ENCODE data around the gene LRSAM1. TPM values are rescaled to one million over a fixed set of nuclear protein-coding genes. Genes with fewer than 3 reads are reported as not detected.

The LRSAM1 gene
- polyA plus RNA-seq, 1 donor (not counting 4 experiments of a cell fraction or from before 2014, with no cell fraction given), result 5.2 TPM

- DNase-seq (ENCODE audit: low read depth, low spot score), result no peak
- dilution Hi-C loops (cut with MboI; ENCODE audit: extremely low pct_ligation_motif_present, low sequenced_read_pairs), result no loop called here
- Histone ChIP-seq H3K4me1 (ENCODE audit: control insufficient read depth, extremely low read depth, insufficient read depth, low read length) (peaks cover 11% of the 10 kb centered on the region), H3K9me3 (ENCODE audit: control insufficient read depth, low read depth, low read length) (no peaks in the 10 kb centered on the region), H3K27ac (ENCODE audit: control insufficient read depth, insufficient read depth, low read length) (no peak overlapping the region), H3K9me1 (ENCODE audit: control insufficient read depth, extremely low read depth, insufficient read depth, low read length) (no peaks in the 10 kb centered on the region), H3K4me3 (ENCODE audit: control insufficient read depth in 2 of 3, extremely low read depth in 1 of 3, insufficient read depth in 2 of 3, low read depth in 1 of 3, low read length in 3 of 3) (no peak overlapping the region), H3K36me3 (ENCODE audit: control insufficient read depth in 2 of 2, extremely low read depth in 1 of 2, insufficient read depth in 2 of 2, low read length in 2 of 2) (peaks cover 39 to 44% of the 10 kb centered on the region in 2 experiments), H3K79me2 (ENCODE audit: control insufficient read depth, insufficient read depth, low read length) (no peaks in the 10 kb centered on the region), H2AFZ (ENCODE audit: control insufficient read depth, low read length) (no peak overlapping the region), H3K9ac (ENCODE audit: control insufficient read depth, extremely low read depth, insufficient read depth, low read length) (no peak overlapping the region), H3K4me2 (ENCODE audit: control insufficient read depth, extremely low read depth, insufficient read depth, low read depth, low read length) (no peak overlapping the region), H4K20me1 (ENCODE audit: control insufficient read depth, extremely low read depth, insufficient read depth, low read length) (peaks cover 8% of the 10 kb centered on the region), H3K27me3 (ENCODE audit: control insufficient read depth, extremely low read depth, insufficient read depth, low read length) (no peaks in the 10 kb centered on the region)
- FAIRE-seq, result no peak
- TF ChIP-seq, protein P1, sequence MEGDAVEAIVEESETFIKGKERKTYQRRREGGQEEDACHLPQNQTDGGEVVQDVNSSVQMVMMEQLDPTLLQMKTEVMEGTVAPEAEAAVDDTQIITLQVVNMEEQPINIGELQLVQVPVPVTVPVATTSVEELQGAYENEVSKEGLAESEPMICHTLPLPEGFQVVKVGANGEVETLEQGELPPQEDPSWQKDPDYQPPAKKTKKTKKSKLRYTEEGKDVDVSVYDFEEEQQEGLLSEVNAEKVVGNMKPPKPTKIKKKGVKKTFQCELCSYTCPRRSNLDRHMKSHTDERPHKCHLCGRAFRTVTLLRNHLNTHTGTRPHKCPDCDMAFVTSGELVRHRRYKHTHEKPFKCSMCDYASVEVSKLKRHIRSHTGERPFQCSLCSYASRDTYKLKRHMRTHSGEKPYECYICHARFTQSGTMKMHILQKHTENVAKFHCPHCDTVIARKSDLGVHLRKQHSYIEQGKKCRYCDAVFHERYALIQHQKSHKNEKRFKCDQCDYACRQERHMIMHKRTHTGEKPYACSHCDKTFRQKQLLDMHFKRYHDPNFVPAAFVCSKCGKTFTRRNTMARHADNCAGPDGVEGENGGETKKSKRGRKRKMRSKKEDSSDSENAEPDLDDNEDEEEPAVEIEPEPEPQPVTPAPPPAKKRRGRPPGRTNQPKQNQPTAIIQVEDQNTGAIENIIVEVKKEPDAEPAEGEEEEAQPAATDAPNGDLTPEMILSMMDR (optimal IDR thresholded peaks at IDR 0.05 in 1 of 3, IDR thresholded peaks at IDR 0.05 in 1 of 3, conservative IDR thresholded peaks at IDR 0.05 in 1 of 3; ENCODE audit: extremely low read depth in 1 of 3, insufficient read depth in 2 of 3, low read length in 3 of 3), result no peak
- TF ChIP-seq EZH2 (IDR thresholded peaks at IDR 0.05; ENCODE audit: low read length), result no peak
Observed at GRCh38 chr9:127500862-127501261, 49.6 kb downstream of the LRSAM1 start.

DNA sequence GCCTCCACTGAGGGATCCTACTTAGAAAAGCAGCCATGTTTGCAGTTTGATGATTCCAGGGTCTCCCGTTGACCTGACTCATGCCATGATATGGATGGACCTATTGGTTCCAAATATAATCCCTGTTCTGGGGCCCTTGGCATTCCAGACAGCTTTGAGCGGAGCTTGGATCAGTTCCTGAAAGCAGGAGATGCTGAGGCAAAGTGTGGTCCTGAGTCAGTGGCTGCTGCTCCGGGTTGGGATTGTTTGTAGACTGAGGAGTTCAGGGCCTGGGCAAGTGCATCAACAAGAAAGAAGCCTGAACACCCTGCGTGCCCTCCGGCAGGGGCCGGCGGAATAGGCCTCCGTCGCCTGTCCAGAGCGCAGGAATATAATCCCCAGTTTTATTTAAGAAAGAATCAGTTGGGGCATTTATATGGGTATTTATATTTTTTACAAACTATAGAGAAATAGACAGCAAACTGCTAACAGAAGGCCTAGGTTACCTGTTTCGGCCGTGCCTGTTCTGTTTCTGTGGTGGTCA lies 50.6 kb downstream of the LRSAM1 start:
- FAIRE-seq, result no peak

More for the DNA sequence above, 50.6 kb downstream of the LRSAM1 start:
- TF ChIP-seq, protein P1 (optimal IDR thresholded peaks at IDR 0.05 in 1 of 3, IDR thresholded peaks at IDR 0.05 in 1 of 3, conservative IDR thresholded peaks at IDR 0.05 in 1 of 3; ENCODE audit: extremely low read depth in 1 of 3, insufficient read depth in 2 of 3, low read length in 3 of 3), result no peak
- TF ChIP-seq EZH2 (IDR thresholded peaks at IDR 0.05; ENCODE audit: low read length), result no peak
- dilution Hi-C loops (cut with MboI; ENCODE audit: extremely low pct_ligation_motif_present, low sequenced_read_pairs), result no loop called here
- peaks cover 8% of the 10 kb centered on the region for H3K4me1 ChIP-seq (ENCODE audit: control insufficient read depth, extremely low read depth, insufficient read depth, low read length)
- no peaks in the 10 kb centered on the region for H3K9me3 ChIP-seq (ENCODE audit: control insufficient read depth, low read depth, low read length)
- H3K4me3 ChIP-seq (ENCODE audit: control insufficient read depth in 2 of 3, extremely low read depth in 1 of 3, insufficient read depth in 2 of 3, low read depth in 1 of 3, low read length in 3 of 3), result no peak overlapping the region
- DNase-seq (ENCODE audit: low read depth, low spot score), result no peak
- H3K9me1 ChIP-seq (ENCODE audit: control insufficient read depth, extremely low read depth, insufficient read depth, low read length), result no peaks in the 10 kb centered on the region
- H2AFZ ChIP-seq (ENCODE audit: control insufficient read depth, low read length), result no peak overlapping the region
- H4K20me1 ChIP-seq (ENCODE audit: control insufficient read depth, extremely low read depth, insufficient read depth, low read length), result peaks cover 10% of the 10 kb centered on the region
- no peaks in the 10 kb centered on the region for H3K27me3 ChIP-seq (ENCODE audit: control insufficient read depth, extremely low read depth, insufficient read depth, low read length)
- no peak overlapping the region for H3K27ac ChIP-seq (ENCODE audit: control insufficient read depth, insufficient read depth, low read length)
- no peak overlapping the region for H3K4me2 ChIP-seq (ENCODE audit: control insufficient read depth, extremely low read depth, insufficient read depth, low read depth, low read length)
- no peak overlapping the region for H3K9ac ChIP-seq (ENCODE audit: control insufficient read depth, extremely low read depth, insufficient read depth, low read length)
- peaks cover 46 to 48% of the 10 kb centered on the region in 2 experiments for H3K36me3 ChIP-seq (ENCODE audit: control insufficient read depth in 2 of 2, extremely low read depth in 1 of 2, insufficient read depth in 2 of 2, low read length in 2 of 2)
- peaks cover 5% of the 10 kb centered on the region for H3K79me2 ChIP-seq (ENCODE audit: control insufficient read depth, insufficient read depth, low read length)
